ENCODE measurements around the gene FOXC1.

Gene FOXC1

GRCh38 chr6:1584996-1585668 is 24.6 kb upstream of the FOXC1 start:
- no peak for DNase-seq (ENCODE audit: low read depth in 2 of 2)

- DNase-seq (ENCODE audit: low read depth in 2 of 2) = no peak
Observed at GRCh38 chr6:1585669-1586049, 24.1 kb upstream of the FOXC1 start.

DNA sequence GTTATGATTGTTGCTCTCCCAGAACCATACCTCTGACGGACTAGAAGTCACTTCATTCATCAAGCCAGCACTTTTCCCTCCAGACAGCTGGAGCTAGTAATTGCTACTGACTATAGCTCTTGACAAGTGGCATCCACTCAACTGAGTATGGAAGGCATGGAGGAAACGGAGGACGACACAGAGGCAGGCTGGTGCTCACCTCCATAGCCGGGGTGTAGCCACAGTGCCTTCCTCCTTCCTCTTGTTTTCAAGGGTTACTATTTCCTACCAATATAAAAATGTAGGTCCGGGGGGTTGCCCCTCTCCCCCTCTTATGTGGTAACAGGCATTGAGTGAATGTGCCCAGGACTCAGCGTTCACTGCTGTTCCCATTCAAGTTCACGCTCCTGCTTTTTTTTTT is 23.5 kb upstream of the FOXC1 start:
- DNase-seq (ENCODE audit: low read depth in 2 of 2) = no peak

DNA sequence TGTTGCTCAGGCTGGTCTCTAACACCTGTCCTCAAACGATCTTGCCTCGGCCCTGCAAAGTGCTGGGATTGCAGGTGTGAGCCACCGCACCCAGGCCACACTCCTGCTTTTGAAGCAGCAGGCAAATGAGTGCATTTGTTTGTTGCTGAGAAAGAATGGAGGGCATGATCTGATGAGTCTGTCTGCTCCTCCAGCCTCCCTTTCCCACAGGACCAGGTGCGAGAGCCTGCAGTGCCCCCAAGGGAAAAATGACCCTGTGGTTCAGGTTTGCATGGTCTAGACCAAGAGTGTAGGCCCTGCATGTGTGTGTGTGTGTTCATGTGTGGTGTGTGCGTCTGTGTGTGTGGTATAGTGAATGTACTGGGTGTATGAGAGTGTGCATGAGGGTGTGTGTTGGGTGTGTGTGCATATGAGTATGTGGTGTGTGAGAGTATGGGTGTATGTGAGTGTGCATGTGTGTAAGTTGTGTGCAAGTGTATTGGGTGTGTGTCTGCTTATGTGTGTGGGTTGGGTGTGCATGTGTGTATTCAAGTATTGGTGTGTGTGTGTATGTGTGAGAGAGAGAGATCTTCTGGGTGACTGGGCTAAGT is 22.8 kb upstream of the FOXC1 start:
- DNase-seq (ENCODE audit: low read depth in 2 of 2) = no peak

- DNase-seq (ENCODE audit: low read depth in 2 of 2) = no peak
Observed at GRCh38 chr6:1587546-1587945, 22.2 kb upstream of the FOXC1 start.

DNA sequence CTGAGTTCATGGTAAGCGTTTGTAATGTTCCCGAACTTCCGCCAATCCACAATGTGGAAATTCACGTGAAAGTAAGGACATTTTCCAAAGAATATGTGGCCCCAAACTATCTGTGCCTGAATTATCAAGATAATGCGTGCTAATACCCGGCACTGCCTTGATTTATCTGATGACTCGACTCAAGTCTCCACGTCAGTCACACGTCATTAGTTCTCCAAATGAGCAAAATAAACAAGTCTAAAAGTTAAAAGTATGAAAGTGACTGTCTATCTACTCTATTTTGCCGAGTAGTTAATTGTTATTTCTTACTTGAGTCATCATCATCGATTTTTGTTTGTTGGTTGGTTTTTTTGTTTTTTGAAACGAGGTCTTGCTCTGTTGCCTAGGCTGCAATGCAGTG is 21.7 kb upstream of the FOXC1 start:
- DNase-seq (ENCODE audit: low read depth in 2 of 2) = no peak

GRCh38 chr6:1589208-1589607 is 20.5 kb upstream of the FOXC1 start:
- no peak for DNase-seq (ENCODE audit: low read depth in 2 of 2)

DNA sequence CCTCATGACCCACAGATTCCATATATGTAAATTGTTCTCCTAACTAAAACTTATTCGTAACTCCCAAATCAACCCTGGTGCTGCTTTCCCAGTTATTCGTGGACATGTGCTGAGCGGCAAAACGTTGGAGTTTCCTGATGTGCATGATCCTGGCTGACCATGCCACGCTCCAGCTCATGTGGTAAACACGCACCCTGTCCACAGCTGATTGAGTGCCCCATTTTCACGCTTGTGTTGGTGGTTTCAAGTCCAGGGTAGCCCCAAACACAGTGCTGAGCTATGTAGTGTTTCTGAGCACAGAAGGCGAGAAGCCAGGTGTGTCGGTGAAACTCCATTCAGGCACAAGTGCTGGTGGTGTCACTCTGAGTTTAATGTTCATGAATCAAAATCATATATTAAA is 19.1 kb upstream of the FOXC1 start:
- DNase-seq (ENCODE audit: low read depth in 2 of 2) = no peak

DNA sequence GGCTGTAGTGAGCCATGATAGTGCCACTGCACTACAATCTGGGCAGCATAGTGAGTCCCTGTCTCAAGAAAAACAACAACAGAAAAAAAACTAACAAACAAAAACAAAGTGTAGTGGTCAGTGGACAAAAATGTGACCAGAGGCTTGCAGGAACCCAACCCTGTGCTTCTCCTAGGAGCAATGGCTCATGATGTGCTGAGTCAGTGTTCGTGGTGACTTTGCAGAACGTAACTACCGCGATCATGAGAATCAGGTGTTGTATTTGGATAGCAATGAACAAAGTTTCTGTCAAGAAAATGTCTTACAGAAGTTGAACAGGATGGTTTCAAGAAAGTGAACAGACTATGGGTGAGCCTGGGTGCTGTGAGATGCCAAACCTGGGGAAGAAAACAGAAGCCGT is 18.5 kb upstream of the FOXC1 start:
- no peak for DNase-seq (ENCODE audit: low read depth in 2 of 2)

GRCh38 chr6:1591926-1592325 is 17.8 kb upstream of the FOXC1 start:
- no peak for DNase-seq (ENCODE audit: low read depth in 2 of 2)

GRCh38 chr6:1592852-1593251 is 16.9 kb upstream of the FOXC1 start:
- DNase-seq (ENCODE audit: low read depth in 2 of 2) = no peak

DNA sequence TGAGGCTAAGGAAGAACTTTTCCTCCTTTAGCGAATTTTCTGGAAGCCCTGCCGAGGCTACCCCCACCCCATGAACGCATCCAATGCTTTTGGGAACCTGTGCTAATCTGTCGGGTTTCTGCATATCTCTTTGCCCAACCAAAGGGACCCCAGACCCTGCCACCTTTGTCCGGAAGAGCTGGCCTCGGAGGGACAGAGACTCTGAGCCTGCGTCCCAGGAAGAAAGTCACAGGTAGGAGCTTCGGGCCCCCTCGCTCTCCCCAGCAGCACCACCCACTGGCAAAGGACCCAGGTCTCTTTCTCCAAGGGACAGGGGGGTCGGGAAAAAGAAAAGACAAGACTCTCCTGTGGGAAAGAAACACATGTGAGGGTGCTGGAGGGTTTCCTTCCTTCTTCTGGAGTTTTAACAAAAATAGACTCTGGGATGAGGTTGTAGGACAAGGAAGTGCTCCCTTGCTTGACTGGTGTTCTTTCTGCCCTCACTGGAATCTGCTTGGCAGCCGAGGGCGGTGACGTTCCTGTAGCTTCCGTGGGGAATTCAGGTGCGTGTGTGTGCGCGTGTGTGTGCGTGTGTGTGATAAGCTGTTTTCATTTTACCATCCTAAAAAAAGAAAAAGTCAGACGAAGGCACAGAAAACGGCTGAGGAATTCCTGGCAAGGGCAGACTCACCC is 16.3 kb upstream of the FOXC1 start:
- DNase-seq (ENCODE audit: low read depth in 2 of 2) = no peak

DNA sequence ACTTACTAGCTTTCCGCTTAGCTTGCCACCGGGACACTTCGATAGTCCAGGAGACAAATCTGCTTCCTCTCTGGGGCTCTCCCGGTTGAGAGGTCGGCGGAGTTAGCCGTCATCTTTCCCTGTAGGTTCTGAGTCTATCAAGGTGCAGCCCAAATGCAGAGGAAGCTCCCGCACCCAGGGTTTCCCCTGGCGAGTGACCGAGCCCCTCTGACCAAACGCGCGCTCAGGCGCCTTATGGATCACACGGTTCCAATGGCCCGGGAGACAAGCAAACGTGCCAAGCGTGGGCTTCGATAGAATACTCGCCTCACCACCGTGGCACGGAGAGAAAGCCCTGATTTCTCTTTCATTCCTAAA is 15.8 kb upstream of the FOXC1 start:
- no peak for DNase-seq (ENCODE audit: low read depth in 2 of 2)

- DNase-seq (ENCODE audit: low read depth in 2 of 2) = no peak
Observed at GRCh38 chr6:1594445-1595200, 15.1 kb upstream of the FOXC1 start.

GRCh38 chr6:1595271-1596087 is 14.2 kb upstream of the FOXC1 start:
- DNase-seq (ENCODE audit: low read depth in 2 of 2) = no peak

DNA sequence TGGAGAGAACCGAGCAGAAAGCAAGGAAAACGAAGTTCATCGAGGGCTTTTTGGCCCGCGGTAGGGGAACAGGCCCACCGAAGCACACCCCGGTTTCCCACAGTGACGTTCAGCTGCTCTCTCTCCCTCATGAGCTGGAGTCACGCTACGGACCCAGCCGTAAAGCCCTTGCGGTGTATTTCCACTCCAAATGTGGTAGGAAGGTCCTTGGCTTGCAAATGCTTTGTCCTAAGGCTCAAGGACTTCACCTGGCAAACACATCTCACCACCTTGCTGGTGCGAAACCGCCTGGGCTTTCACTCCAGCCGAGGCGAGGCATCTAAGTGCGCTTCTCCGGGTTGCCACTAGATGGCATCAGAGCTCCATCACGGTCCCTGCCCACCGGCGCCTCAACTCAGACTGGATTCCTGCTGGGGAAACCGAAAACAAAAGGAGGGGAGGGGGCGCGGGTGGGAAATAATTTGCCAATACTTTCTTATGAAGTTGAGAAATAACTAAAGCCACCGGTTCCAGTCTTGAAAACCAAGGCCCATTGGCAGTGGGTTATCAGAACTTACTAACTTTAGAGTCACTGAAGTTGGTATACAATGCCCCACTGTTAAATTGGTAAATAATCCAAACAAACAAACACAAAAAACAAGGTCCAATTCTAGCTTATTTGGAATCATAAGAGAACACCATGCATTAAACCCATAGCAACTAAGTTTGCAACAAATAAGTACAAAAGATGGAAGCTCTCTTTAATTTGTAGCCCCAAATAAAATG is 13.4 kb upstream of the FOXC1 start:
- DNase-seq (ENCODE audit: low read depth in 2 of 2) = peak in 1 of 2 donors; percentile 62

DNA sequence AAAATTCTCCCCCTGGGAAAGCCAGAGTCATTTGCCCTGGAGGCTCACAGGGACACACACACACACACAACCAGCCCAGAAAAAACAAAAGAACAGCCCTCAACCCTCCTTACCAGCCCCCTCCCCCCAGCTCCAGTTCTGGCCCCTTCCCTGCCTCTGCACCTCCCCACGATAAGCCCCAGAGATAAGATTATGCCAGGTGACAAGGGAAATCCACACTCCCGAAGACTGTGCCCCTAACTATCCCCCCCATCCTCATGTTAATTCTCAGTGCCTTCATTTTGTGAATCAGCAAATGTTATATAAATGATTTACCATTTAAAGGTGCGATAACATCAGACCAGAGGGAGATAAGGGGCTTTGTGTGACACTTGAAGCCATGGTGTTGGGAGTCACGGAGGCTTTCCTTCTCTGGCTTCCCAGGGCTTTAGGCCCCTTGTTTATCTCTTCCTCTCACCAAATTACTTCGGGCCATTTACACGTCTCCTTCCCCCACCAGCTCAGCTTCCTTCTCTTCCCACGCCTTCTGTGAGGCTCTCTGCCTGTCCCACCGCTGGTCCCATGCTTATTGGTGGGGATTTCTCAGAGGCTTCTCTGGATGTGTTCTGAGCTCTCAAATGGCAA is 12.5 kb upstream of the FOXC1 start:
- no peak for DNase-seq (ENCODE audit: low read depth in 2 of 2)

- DNase-seq (ENCODE audit: low read depth in 2 of 2) = no peak
Observed at GRCh38 chr6:1597924-1598323, 11.8 kb upstream of the FOXC1 start.

DNA sequence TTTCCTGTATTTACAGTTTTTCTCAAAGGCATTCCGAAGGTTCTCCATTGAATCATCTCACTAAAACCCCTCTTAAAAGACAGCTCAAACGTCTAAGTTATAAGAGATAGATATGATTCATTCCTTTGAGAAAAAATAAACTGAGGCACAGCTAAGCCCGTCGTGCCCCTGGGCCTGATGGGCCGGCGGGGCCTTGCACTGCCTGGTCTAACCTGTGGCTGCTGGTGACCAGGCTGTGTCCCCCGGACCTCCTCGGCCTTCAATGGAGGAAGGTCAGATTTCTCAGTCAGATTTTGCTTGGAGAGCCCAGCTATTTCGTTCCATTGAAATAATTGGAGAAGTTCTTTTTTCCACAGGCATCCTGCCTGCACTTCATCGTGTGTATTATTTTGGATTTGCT is 11.3 kb upstream of the FOXC1 start:
- DNase-seq (ENCODE audit: low read depth in 2 of 2) = no peak

GRCh38 chr6:1598886-1599285 is 10.8 kb upstream of the FOXC1 start:
- no peak for DNase-seq (ENCODE audit: low read depth in 2 of 2)

DNA sequence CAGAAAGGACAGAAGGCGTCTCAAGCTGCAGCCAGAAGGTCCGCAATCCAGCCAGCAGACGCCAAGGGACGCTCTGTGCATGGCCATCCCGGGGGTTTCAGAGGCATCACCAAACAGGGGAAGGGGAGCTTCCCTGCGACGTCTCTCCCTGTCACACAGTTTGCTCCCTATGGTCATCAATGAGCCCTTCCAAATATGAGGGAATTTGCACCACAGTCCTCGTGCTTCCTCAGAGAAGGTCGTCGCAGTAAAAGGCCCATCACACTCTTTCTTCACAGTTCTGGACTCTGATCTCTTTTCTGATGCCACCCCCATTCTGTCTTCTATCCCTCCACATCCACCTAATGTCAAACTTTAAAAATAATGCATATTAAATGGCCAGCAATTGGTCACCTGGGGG is 10.2 kb upstream of the FOXC1 start:
- DNase-seq (ENCODE audit: low read depth in 2 of 2) = no peak
